ENCODE measurements around the gene APAF1. TPM values are rescaled to one million over a fixed set of nuclear protein-coding genes. Genes with fewer than 3 reads are reported as not detected.

APAF1 gene
- total RNA-seq, 4 donors from 2014 or later: 7.5 to 18.6 (median 8.5) TPM

DNA sequence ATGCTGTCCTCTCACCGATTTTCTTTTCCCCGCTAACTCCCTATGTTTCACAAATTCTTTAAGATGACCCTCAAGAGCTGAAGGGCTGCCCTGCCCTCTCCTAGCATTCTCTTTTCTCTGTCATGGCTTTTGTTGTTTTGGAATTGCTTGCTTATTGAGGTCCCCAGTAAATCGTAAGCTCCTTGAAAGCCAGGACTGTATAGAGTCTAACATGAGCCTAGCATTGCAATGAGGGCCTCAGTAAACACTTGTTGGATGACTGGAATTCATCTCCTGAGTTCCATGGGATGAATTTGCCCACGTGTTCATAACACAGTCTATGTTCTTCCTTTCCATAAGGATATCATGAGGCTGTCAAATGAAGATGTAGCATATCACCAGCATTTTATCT, 92.2 kb downstream of the APAF1 start:
- TF ChIP-seq POLR2A (IDR thresholded peaks at IDR 0.05) (no peak), POLR2AphosphoS5 (IDR thresholded peaks at IDR 0.05) (no peak), EP300 (IDR thresholded peaks at IDR 0.05) (no peak), CTCF (IDR thresholded peaks at IDR 0.05) (no peak)
- ATAC-seq: no peak
- H3K4me1 ChIP-seq: peaks cover 0 to 12% (median 4%) of the 10 kb centered on the region in 3 donors
- H3K4me3 ChIP-seq: no peak overlapping the region
- H3K27ac ChIP-seq: no peak overlapping the region
- WGBS, 2 donors (ENCODE audit: low coverage in 1 of 2): 49 to 56% methylated on average over 1 to 3 of the region's 4 CpGs
- peaks cover 0 to 5% (median 0%) of the 10 kb centered on the region in 3 donors for H3K9me3 ChIP-seq
- no peaks in the 10 kb centered on the region for H3K27me3 ChIP-seq
- H3K36me3 ChIP-seq: peaks cover 0 to 17% of the 10 kb centered on the region in 2 donors

- Histone ChIP-seq H3K4me3 (no peak overlapping the region), H3K36me3 (peaks cover 0 to 11% of the 10 kb centered on the region in 2 donors), H3K9me3 (peaks cover 0 to 5% (median 0%) of the 10 kb centered on the region in 3 donors), H3K27me3 (no peaks in the 10 kb centered on the region), H3K4me1 (peaks cover 0 to 12% (median 4%) of the 10 kb centered on the region in 3 donors), H3K27ac (no peak overlapping the region)
- no peak for ATAC-seq
- WGBS, 2 donors (ENCODE audit: low coverage in 1 of 2): 67 to 95% methylated on average over 2 to 3 of the region's 3 CpGs
- TF ChIP-seq EP300 (IDR thresholded peaks at IDR 0.05) (no peak), POLR2A (IDR thresholded peaks at IDR 0.05) (no peak), CTCF (IDR thresholded peaks at IDR 0.05) (no peak), POLR2AphosphoS5 (IDR thresholded peaks at IDR 0.05) (no peak)
Observed at GRCh38 chr12:98738002-98738401, 92.9 kb downstream of the APAF1 start.

GRCh38 chr12:98738539-98738938, 93.4 kb downstream of the APAF1 start:
- H3K9me3 ChIP-seq: peaks cover 0 to 5% (median 0%) of the 10 kb centered on the region in 3 donors
- H3K4me1 ChIP-seq: peaks cover 0 to 12% (median 4%) of the 10 kb centered on the region in 3 donors
- H3K27ac ChIP-seq: no peak overlapping the region
- TF ChIP-seq CTCF (IDR thresholded peaks at IDR 0.05): no peak
- no peak overlapping the region for H3K4me3 ChIP-seq
- H3K27me3 ChIP-seq: no peaks in the 10 kb centered on the region
- WGBS, 2 donors (ENCODE audit: low coverage in 1 of 2): 100% methylated on average over 1 of the region's 2 CpGs
- no peak for ATAC-seq
- H3K36me3 ChIP-seq: peaks cover 0 to 6% of the 10 kb centered on the region in 2 donors

- Histone ChIP-seq H3K27ac (no peak overlapping the region), H3K36me3 (peaks cover 0 to 4% of the 10 kb centered on the region in 2 donors), H3K27me3 (no peaks in the 10 kb centered on the region), H3K9me3 (peaks cover 0 to 5% (median 0%) of the 10 kb centered on the region in 3 donors), H3K4me3 (no peak overlapping the region), H3K4me1 (peaks cover 0 to 17% (median 4%) of the 10 kb centered on the region in 3 donors)
- no peak for ATAC-seq
- WGBS, 2 donors (ENCODE audit: low coverage in 1 of 2): 90 to 100% methylated on average over 1 of the region's 1 CpG
- no peak for TF ChIP-seq CTCF (IDR thresholded peaks at IDR 0.05)
- TF ChIP-seq EP300 (IDR thresholded peaks at IDR 0.05): no peak
- TF ChIP-seq POLR2A (IDR thresholded peaks at IDR 0.05): no peak
- no peak for TF ChIP-seq POLR2AphosphoS5 (IDR thresholded peaks at IDR 0.05)
Observed at GRCh38 chr12:98740751-98741150, 95.7 kb downstream of the APAF1 start.

DNA sequence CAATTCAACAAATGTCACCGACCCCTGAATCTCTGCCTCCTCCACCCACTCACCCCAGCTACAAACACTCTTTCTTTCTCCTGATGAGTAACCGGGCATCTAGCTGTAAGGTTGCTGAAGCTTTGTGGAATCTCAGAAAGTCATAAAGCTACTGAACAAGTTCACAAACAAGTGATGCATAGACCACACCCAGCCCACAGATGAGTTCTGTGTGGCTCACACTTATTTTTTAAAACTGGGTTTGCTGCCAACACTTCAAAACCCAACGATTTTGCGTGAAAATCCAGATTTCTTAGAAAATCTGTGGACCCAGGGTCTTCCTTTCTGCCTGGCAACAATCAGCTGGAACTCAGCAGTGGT, 96.1 kb downstream of the APAF1 start:
- no peaks in the 10 kb centered on the region for H3K36me3 ChIP-seq
- WGBS, 2 donors (ENCODE audit: low coverage in 1 of 2): 73 to 100% methylated on average over 2 to 3 of the region's 4 CpGs
- H3K4me1 ChIP-seq: peaks cover 0 to 22% (median 4%) of the 10 kb centered on the region in 3 donors
- no peak overlapping the region for H3K27ac ChIP-seq
- H3K9me3 ChIP-seq: peaks cover 0 to 5% (median 0%) of the 10 kb centered on the region in 3 donors
- no peak for ATAC-seq
- H3K4me3 ChIP-seq: no peak overlapping the region
- TF ChIP-seq POLR2AphosphoS5 (IDR thresholded peaks at IDR 0.05) (no peak), EP300 (IDR thresholded peaks at IDR 0.05) (no peak), POLR2A (IDR thresholded peaks at IDR 0.05) (no peak), CTCF (IDR thresholded peaks at IDR 0.05) (no peak)
- no peaks in the 10 kb centered on the region for H3K27me3 ChIP-seq

Data from gastroesophageal sphincter (tissue), 4 donors.